ENCODE data around the gene KIF16B. TPM values are rescaled to one million over a fixed set of nuclear protein-coding genes. Genes with fewer than 3 reads are reported as not detected.

Gene KIF16B
- total RNA-seq, 1 donor from 2014 or later = 9.4 TPM

DNA sequence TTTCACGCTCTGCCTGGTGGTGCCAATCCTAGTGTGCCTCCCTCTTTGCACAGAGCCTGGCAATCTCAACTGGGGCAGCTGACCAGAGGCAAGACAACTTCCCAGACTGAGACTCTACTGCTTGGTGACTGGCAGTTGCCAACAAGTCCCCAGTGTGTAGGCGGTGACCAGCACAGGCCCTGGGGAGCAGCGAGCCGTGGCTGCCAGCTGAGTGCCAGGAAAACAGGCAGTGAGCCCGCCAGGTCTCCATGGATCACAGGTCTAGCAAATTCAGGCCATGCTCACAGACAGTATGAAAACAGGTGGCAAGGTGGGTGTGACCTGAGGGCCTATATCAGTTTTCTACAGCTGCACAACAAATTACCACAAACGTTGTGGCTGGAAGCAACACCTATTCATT lies 289.9 kb downstream of the KIF16B start:
- H3K36me3 Mint-ChIP-seq (ENCODE audit: low read depth) = peaks cover 8% of the 10 kb centered on the region
- H3K27me3 Mint-ChIP-seq (ENCODE audit: low read depth) = no peaks in the 10 kb centered on the region
- H3K27ac Mint-ChIP-seq (ENCODE audit: unreplicated experiment) = no peak overlapping the region
- H3K9me3 Mint-ChIP-seq = peaks cover 3% of the 10 kb centered on the region
- H3K4me3 Mint-ChIP-seq = no peak overlapping the region
- TF ChIP-seq, protein P1, sequence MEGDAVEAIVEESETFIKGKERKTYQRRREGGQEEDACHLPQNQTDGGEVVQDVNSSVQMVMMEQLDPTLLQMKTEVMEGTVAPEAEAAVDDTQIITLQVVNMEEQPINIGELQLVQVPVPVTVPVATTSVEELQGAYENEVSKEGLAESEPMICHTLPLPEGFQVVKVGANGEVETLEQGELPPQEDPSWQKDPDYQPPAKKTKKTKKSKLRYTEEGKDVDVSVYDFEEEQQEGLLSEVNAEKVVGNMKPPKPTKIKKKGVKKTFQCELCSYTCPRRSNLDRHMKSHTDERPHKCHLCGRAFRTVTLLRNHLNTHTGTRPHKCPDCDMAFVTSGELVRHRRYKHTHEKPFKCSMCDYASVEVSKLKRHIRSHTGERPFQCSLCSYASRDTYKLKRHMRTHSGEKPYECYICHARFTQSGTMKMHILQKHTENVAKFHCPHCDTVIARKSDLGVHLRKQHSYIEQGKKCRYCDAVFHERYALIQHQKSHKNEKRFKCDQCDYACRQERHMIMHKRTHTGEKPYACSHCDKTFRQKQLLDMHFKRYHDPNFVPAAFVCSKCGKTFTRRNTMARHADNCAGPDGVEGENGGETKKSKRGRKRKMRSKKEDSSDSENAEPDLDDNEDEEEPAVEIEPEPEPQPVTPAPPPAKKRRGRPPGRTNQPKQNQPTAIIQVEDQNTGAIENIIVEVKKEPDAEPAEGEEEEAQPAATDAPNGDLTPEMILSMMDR (conservative IDR thresholded peaks at IDR 0.05) = no peak
- DNase-seq (ENCODE audit: low read depth, low spot score) = no peak
- H3K4me1 Mint-ChIP-seq = peaks cover 11% of the 10 kb centered on the region

DNA sequence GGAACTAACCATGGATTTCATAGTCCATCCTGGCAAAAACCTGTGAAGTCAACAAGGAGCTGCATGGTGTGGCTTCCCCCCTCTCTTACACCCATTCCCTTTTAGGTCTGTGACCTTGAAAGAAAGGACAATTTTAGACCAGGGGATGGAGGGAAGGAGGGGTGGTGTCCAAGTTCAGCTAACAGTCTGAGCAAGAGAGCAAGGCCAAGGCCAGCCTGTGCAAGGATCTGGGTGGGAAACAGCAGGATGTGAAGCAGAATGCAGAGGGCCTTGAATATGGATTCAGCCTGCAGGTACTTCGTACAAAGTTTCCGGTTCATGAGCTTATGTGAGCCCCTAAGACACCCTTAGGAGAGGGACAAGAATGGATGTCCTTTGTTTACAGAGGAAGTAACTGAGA lies 293.0 kb downstream of the KIF16B start:
- Mint-ChIP-seq H3K4me1 (peaks cover 14% of the 10 kb centered on the region), H3K9me3 (peaks cover 3% of the 10 kb centered on the region), H3K36me3 (ENCODE audit: low read depth) (peaks cover 8% of the 10 kb centered on the region), H3K4me3 (no peak overlapping the region), H3K27ac (ENCODE audit: unreplicated experiment) (no peak overlapping the region), H3K27me3 (ENCODE audit: low read depth) (no peaks in the 10 kb centered on the region)
- DNase-seq (ENCODE audit: low read depth, low spot score) = no peak
- TF ChIP-seq, protein P1 (conservative IDR thresholded peaks at IDR 0.05) = no peak

DNA sequence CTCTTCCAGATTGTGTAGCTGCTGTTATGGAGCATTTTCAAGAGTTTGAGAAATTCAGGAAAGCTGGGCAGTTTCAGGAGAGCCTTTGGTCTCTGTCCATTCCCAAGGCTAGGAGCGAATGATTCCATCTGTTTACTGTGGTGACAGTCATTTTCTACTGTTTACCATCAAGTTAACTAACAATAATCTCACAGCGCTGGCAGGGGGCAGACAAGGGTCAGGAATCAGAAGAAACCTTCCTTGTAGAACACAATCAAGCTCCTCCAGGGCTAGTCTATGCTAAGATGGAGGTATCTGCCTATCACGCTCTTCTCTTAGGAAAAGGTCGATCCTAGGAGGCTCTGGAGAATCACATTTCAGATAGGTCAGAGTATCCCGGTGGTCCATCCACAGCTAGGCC lies 293.9 kb downstream of the KIF16B start:
- Mint-ChIP-seq H3K36me3 (ENCODE audit: low read depth) (peaks cover 8% of the 10 kb centered on the region), H3K27ac (ENCODE audit: unreplicated experiment) (no peak overlapping the region)

DNA sequence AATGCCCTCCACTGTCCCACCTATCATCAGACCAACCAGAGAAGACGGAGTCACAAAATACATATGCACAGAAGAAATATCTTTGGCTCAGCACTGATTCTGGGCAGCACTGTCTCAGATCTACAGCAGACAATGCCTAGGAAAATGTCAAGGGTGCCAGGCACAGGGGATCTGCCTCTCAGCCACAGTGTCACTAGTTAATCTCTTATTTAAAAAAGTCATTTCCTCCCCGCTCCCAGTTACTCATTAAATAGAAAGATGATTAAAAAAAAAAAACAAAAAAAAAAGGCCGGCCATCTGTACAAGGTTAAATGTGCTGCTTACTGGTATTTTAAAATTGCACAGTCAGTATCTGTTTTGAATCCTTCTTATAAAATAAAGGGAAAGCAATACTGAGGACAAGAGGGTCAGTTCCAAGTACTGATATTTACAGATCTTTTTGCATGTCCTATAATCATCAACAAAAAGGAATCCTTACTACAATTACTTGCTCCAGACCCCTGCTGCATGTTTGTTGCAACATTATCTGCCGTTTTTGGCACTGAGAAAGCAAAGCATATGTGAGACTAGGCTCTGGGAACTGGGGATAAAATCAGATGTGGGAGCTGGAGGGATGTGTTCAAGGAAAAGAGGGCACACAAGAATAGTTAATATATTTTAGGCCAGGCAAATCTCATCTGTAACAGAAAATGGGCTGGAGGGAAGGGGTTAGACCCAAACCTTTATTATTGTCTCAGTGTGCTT lies 299.3 kb downstream of the KIF16B start:
- Mint-ChIP-seq H3K36me3 (ENCODE audit: low read depth) (no peaks in the 10 kb centered on the region), H3K27me3 (ENCODE audit: low read depth) (no peaks in the 10 kb centered on the region), H3K9me3 (no peaks in the 10 kb centered on the region), H3K4me1 (peaks cover 3% of the 10 kb centered on the region), H3K4me3 (no peak overlapping the region), H3K27ac (ENCODE audit: unreplicated experiment) (no peak overlapping the region)
- TF ChIP-seq, protein P1 (conservative IDR thresholded peaks at IDR 0.05) = no peak
- DNase-seq (ENCODE audit: low read depth, low spot score) = no peak

More for the DNA sequence above, 293.9 kb downstream of the KIF16B start:
- H3K4me1 Mint-ChIP-seq = peaks cover 14% of the 10 kb centered on the region
- H3K9me3 Mint-ChIP-seq = peaks cover 3% of the 10 kb centered on the region
- H3K4me3 Mint-ChIP-seq = no peak overlapping the region
- TF ChIP-seq, protein P1 (conservative IDR thresholded peaks at IDR 0.05) = no peak
- H3K27me3 Mint-ChIP-seq (ENCODE audit: low read depth) = no peaks in the 10 kb centered on the region
- DNase-seq (ENCODE audit: low read depth, low spot score) = no peak

DNA sequence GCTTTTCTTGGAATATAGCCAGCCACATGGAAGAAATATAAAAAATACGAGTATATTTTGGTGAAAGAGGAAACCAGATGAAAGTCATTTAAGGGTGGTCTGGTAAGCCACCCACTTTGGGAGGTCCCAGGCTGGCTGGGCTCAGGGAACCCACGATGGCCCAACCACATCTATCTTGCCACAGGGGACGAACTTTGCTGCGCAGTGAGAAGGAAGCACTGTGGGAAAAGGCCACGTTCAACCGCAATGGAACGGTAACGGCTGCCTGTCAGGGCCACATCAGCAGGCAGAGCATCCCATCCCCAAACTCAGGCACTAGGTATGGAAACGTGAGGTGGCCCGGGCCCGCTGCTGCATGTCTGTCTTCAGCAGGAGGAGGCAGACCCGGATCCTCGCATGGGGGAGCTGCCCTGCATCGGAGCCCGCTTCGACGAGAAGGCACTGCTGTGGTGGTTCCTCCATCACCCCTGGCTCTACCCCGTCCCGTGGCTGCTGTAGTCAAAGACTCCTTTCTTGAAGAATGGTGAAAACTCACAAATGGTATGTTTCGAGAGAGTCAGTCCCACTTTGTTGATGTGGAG lies 300.4 kb downstream of the KIF16B start:
- Mint-ChIP-seq H3K27me3 (ENCODE audit: low read depth) (no peaks in the 10 kb centered on the region), H3K9me3 (no peaks in the 10 kb centered on the region), H3K27ac (ENCODE audit: unreplicated experiment) (no peak overlapping the region), H3K4me3 (no peak overlapping the region), H3K4me1 (peaks cover 3% of the 10 kb centered on the region), H3K36me3 (ENCODE audit: low read depth) (no peaks in the 10 kb centered on the region)
- DNase-seq (ENCODE audit: low read depth, low spot score) = no peak
- TF ChIP-seq, protein P1 (conservative IDR thresholded peaks at IDR 0.05) = no peak
